A549 (cell line): ENCODE measurements around the gene ACAD9. TPM values are rescaled to one million over a fixed set of nuclear protein-coding genes. Genes with fewer than 3 reads are reported as not detected.

Source experiments
- ATAC-seq, 2 experiments: fragments of 200-7000 bp in 1 of 2; fragments of >200 bp in 1 of 2; cut with Nextera tagmentation in 1 of 2; cut with Tn5 transposase in 1 of 2; 3 replicates each; pipeline versions ENCODE4 v1.8.0 to v1.9.1; 2018 to 2020; ENCODE audit warnings: mild to moderate bottlenecking in 1 of 2, moderate library complexity in 1 of 2
- CTCF ChIA-PET: fragments of 300-600 bp; sonication (Branson Sonifier 250); formaldehyde crosslinking; extraction: SDS; loops from one replicate; lab custom pipeline; 2021; ENCODE audit warnings: antibody characterized with exemption, inconsistent platforms; lab: Yijun Ruan, JAX
- POLR2A ChIA-PET: fragments of 350-600 bp; formaldehyde crosslinking; extraction: SDS; loops from one replicate; lab custom pipeline; 2021; ENCODE audit warnings: antibody characterized with exemption, inconsistent platforms; lab: Yijun Ruan, JAX
- DNase-seq, 2 experiments: peaks; one replicate each; pipeline versions ENCODE4 v3.0.0 to v3.0.0-alpha.2; 2011 to 2016; ENCODE audit warnings: low read depth in 1 of 2, low spot score in 1 of 2
- FAIRE-seq: peaks from 2 replicates; lab custom pipeline; 2011; peaks lifted over from hg19 to GRCh38; lab: Jason Lieb, UNC
- H3K27ac ChIP-seq, 2 experiments: fragments of >200 bp; sonication (Bioruptor Twin); formaldehyde crosslinking; 3 replicates each; pipeline ENCODE4 v1.5.1; 2016 to 2017
- H3K4me1 ChIP-seq: fragments of >200 bp; sonication (Bioruptor Twin); formaldehyde crosslinking; 3 replicates; pipeline ENCODE4 v1.6.1; 2016
- H3K4me2 ChIP-seq: fragments of >200 bp; sonication (Bioruptor Twin); formaldehyde crosslinking; 3 replicates; pipeline ENCODE4 v1.6.1; 2016
- H3K4me3 ChIP-seq: fragments of >200 bp; sonication (Bioruptor Twin); formaldehyde crosslinking; 3 replicates; pipeline ENCODE4 v1.5.1; 2016
- H3K9me3 ChIP-seq: fragments of >200 bp; sonication (Bioruptor Twin); formaldehyde crosslinking; 3 replicates; pipeline ENCODE4 v1.6.1; 2016
- CHD2 ChIP-seq: fragments of 150-350 bp; IDR thresholded peaks from 2 replicates; pipeline ENCODE4 v1.6.1; 2014; ENCODE audit warnings: low read length; ENCODE audit not compliant: partially characterized antibody
- CHD4 ChIP-seq: fragments of 200-600 bp; sonication (generic); IDR thresholded peaks from 2 replicates; pipeline ENCODE4 v1.6.1; 2016; ENCODE audit warnings: antibody characterized with exemption, mild to moderate bottlenecking, borderline replicate concordance
- CTCF ChIP-seq: fragments of >200 bp; sonication (Bioruptor Twin); formaldehyde crosslinking; IDR thresholded peaks from 3 replicates; pipeline ENCODE4 v1.5.1; 2016
- FOSL2 ChIP-seq, 2 experiments: fragments of 450-650 bp in 1 of 2; fragments of >200 bp in 1 of 2; sonication (Bioruptor Twin) in 1 of 2; formaldehyde crosslinking; IDR thresholded peaks; 2 replicates each; pipeline versions ENCODE4 v1.5.0 to v1.6.1; 2016 to 2020; ENCODE audit warnings: mild to moderate bottlenecking in 1 of 2, moderate library complexity in 1 of 2
- GATA3 ChIP-seq: IDR thresholded peaks from 2 replicates; pipeline ENCODE4 v1.6.1; 2012; ENCODE audit warnings: borderline replicate concordance
- HDAC2 ChIP-seq: fragments of 200-600 bp; sonication (generic); IDR thresholded peaks from 2 replicates; pipeline ENCODE4 v1.6.1; 2016
- HEYL ChIP-seq: fragments of 250-450 bp; sonication (Bioruptor Pico); IDR thresholded peaks from 2 replicates; pipeline ENCODE4 v1.8.0; 2021; ENCODE audit warnings: mild to moderate bottlenecking, moderate library complexity
- HOXA7 ChIP-seq: fragments of 250-450 bp; sonication (Bioruptor Pico); IDR thresholded peaks from 2 replicates; pipeline ENCODE4 v1.5.0; 2020; ENCODE audit warnings: mild to moderate bottlenecking, moderate library complexity
- JUN ChIP-seq, 2 experiments: fragments of >200 bp; sonication (Bioruptor Twin); formaldehyde crosslinking; IDR thresholded peaks; 2 replicates in 1 of 2; 3 replicates in 1 of 2; pipeline ENCODE4 v1.6.1; 2016 to 2017
- KDM5A ChIP-seq: fragments of 200-600 bp; sonication (generic); IDR thresholded peaks from 2 replicates; pipeline ENCODE4 v1.6.1; 2016; ENCODE audit warnings: antibody characterized with exemption, mild to moderate bottlenecking
- MYC ChIP-seq: IDR thresholded peaks from 2 replicates; pipeline ENCODE4 v1.6.1; 2012; ENCODE audit warnings: mild to moderate bottlenecking, inconsistent platforms, low read length, improper control_type of control experiment, borderline replicate concordance
- POLR2A ChIP-seq: IDR thresholded peaks from 2 replicates; pipeline ENCODE4 v1.6.1; 2012; ENCODE audit warnings: mild to moderate bottlenecking, low read length
- RAD21 ChIP-seq, 2 experiments: fragments of >200 bp in 1 of 2; sonication (Bioruptor Twin) in 1 of 2; formaldehyde crosslinking in 1 of 2; IDR thresholded peaks in 1 of 2; conservative IDR thresholded peaks in 1 of 2; 2 replicates in 1 of 2; 3 replicates in 1 of 2; pipeline ENCODE4 v1.6.1; 2012 to 2018; ENCODE audit warnings: inconsistent platforms in 1 of 2
- RNF2 ChIP-seq: fragments of 200-600 bp; sonication (generic); IDR thresholded peaks from 2 replicates; pipeline ENCODE4 v1.6.1; 2016; ENCODE audit warnings: low read depth, mild to moderate bottlenecking, antibody characterized with exemption, moderate library complexity, borderline replicate concordance
- ZSCAN20 ChIP-seq: fragments of 250-450 bp; sonication (Bioruptor Pico); IDR thresholded peaks from 2 replicates; pipeline ENCODE4 v1.8.0; 2022; ENCODE audit warnings: mild to moderate bottlenecking, moderate library complexity
- WGBS: methylation state at CpG from one replicate; pipeline ENCODE4 v1.1.6; 2017; ENCODE audit errors: missing lambda C conversion rate; 5-methylcytosine and 5-hydroxymethylcytosine counted together
- polyA plus RNA-seq, 4 experiments: library from polyadenylated mRNA; depleted of rRNA in 3 of 4; stranded (reverse); fragments of >200 nt; fragmentation: RNase III in 1 of 4; extraction: RNeasy Plus Mini Kit Qiagen cat#74134 plus additional on column Dnase treatment in 1 of 4; gene quantifications; 2 replicates in 3 of 4; 3 replicates in 1 of 4; pipeline ENCODE4 v1.2.3, GENCODE V29; 2011 to 2017
- TF ChIP-seq, protein P1 (sequence below): fragments of >200 bp; sonication (Bioruptor Twin); formaldehyde crosslinking; IDR thresholded peaks from 2 replicates; pipeline ENCODE4 v1.6.1; 2016
- TF ChIP-seq, protein P2 (sequence below): IDR thresholded peaks from 2 replicates; pipeline ENCODE4 v1.6.1; 2012; ENCODE audit warnings: low read depth, borderline replicate concordance
- TF ChIP-seq, protein P3 (sequence below): fragments of 450-650 bp; IDR thresholded peaks from 2 replicates; pipeline ENCODE4 v1.6.1; 2014; ENCODE audit warnings: antibody characterized with exemption

The ACAD9 gene
- polyA plus RNA-seq, 2 of the 4 experiments (the other 2 are of a cell fraction): 26.1 to 29.2 TPM

DNA sequence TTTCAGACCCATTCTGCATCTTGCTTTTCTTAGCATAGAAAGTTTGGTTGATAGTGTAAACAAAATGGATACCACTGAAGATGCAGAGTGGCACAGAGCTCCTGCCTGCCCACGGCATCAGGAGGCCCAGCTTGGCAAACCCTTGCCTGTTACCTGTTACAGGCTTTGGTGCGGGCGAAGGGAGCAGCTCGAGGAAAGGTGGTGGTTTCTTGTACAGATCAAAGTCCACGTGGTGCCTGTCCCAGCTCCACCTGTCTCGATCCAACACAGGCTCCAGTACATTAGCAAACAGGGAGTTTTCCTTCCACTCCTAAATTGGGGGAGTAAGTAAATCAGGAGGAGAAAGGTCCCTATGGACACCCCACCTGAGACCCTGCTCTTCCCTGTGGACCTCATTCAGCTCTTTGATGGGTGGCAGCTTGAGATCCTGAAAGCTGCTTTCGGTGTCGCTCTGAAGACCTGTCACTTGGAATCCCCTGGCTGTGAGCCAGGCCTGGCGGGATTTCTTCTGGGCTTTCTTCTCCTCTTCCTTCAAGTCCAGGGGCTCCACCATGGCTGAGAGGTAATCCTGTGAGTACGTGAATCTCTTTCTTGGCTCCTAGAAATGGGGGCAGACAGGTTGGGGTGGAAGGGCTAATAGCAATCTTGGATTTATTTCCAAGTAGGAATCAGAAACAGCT is 35.7 kb downstream of the ACAD9 start (continued):
- no peak for TF ChIP-seq CTCF
- TF ChIP-seq HDAC2: no peak
- TF ChIP-seq CHD2: no peak

GRCh38 chr3:128917291-128917690 is 37.9 kb downstream of the ACAD9 start:
- ChIA-PET CTCF (interaction anchor here (1.8 kb wide), 1 partner anchor 9 kb away, joined by 4 read pairs; no protein-coding TSS in a partner anchor), POLR2A (no interaction called here)
- no peaks in the 10 kb centered on the region for H3K9me3 ChIP-seq
- ATAC-seq: no peak
- no peaks in the 10 kb centered on the region for H3K4me1 ChIP-seq
- 94% methylated on average over 2 of the region's 2 CpGs for WGBS
- TF ChIP-seq CHD4 (no peak), RAD21 (conservative IDR thresholded peaks at IDR 0.05 in 1 of 2, IDR thresholded peaks at IDR 0.05 in 1 of 2) (peak in 1 of 2 experiments; percentile 10; a peak in 1 of 5 replicates), POLR2A (no peak)
- H3K4me3 ChIP-seq: no peak overlapping the region
- no peak for FAIRE-seq
- DNase-seq: no peak
- no peak overlapping the region for H3K27ac ChIP-seq
- no peak overlapping the region for H3K4me2 ChIP-seq

- ATAC-seq (no peak), FAIRE-seq (no peak), DNase-seq (no peak)
- peaks cover 3% of the 10 kb centered on the region; the same call in 1 of the 3 replicates for H3K9me3 ChIP-seq
- TF ChIP-seq CHD4: no peak
- no peak for TF ChIP-seq KDM5A
- no peak for TF ChIP-seq HEYL (CRISPR knock-in tag)
- no peak for TF ChIP-seq RNF2
- no peak for TF ChIP-seq HOXA7 (CRISPR knock-in tag)
- no peak for TF ChIP-seq ZSCAN20 (CRISPR knock-in tag)
- TF ChIP-seq JUN (IDR thresholded peaks at IDR 0.05): no peak
- TF ChIP-seq, protein P1, sequence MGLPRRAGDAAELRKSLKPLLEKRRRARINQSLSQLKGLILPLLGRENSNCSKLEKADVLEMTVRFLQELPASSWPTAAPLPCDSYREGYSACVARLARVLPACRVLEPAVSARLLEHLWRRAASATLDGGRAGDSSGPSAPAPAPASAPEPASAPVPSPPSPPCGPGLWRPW: no peak
- TF ChIP-seq, protein P2, sequence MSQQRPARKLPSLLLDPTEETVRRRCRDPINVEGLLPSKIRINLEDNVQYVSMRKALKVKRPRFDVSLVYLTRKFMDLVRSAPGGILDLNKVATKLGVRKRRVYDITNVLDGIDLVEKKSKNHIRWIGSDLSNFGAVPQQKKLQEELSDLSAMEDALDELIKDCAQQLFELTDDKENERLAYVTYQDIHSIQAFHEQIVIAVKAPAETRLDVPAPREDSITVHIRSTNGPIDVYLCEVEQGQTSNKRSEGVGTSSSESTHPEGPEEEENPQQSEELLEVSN: no peak
- TF ChIP-seq FOSL2 (IDR thresholded peaks at IDR 0.05): no peak
- TF ChIP-seq FOSL2 (CRISPR knock-in tag; IDR thresholded peaks at IDR 0.05): no peak
- no peak overlapping the region for H3K4me2 ChIP-seq
- no peaks in the 10 kb centered on the region for H3K4me1 ChIP-seq
- ChIA-PET POLR2A (no interaction called here), CTCF (interaction anchor here (1.2 kb wide), 1 partner anchor 11 kb away, joined by 5 read pairs; no protein-coding TSS in a partner anchor)
- no peak overlapping the region for H3K27ac ChIP-seq
- no peak overlapping the region for H3K4me3 ChIP-seq
- 100% methylated on average over 1 of the region's 1 CpG for WGBS
Measured at GRCh38 chr3:128919988-128920387, 40.6 kb downstream of the ACAD9 start.

DNA sequence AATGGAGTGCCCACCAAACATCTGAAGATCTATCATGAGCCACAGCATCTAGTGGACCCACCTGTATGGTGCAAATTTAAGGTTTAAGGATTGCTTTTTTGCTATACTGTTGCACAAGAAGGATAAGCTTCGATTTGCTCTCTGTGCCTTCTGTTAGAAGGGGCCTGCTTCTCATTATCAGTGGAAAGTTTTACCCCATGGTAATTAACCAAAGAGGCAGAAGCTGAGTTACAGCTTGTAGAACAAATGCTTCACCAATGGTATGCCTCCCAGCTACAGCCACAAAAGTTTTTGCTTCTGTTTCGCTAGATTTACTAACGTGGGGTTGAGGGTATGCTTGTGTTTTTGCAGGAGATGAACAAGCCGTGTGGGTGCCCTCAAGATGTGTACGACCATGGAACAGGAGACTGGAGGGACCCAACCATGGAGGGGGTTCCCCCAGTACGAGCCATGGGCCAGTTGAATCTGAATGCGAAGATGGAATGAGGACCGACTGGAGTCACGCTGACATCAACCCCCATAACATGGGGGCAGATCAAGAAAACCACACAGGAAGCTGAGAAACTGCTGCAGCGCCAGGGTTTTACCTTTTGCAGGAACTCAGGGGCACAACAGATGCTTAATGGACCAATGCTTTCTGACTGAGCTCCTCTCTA is 43.5 kb downstream of the ACAD9 start:
- H3K4me2 ChIP-seq: no peak overlapping the region
- ATAC-seq: no peak; a peak in 1 of 6 replicates
- CTCF ChIA-PET: interaction anchor here (1.0 kb wide), 1 partner anchor 66 kb away, joined by 3 read pairs; no protein-coding TSS in a partner anchor
- H3K27ac ChIP-seq: no peak overlapping the region
- POLR2A ChIA-PET: no interaction called here
- peaks cover 15% of the 10 kb centered on the region; the same call in 2 of the 3 replicates for H3K9me3 ChIP-seq
- TF ChIP-seq GATA3 (no peak), MYC (no peak), RNF2 (no peak)
- TF ChIP-seq, protein P3, sequence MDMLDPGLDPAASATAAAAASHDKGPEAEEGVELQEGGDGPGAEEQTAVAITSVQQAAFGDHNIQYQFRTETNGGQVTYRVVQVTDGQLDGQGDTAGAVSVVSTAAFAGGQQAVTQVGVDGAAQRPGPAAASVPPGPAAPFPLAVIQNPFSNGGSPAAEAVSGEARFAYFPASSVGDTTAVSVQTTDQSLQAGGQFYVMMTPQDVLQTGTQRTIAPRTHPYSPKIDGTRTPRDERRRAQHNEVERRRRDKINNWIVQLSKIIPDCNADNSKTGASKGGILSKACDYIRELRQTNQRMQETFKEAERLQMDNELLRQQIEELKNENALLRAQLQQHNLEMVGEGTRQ: no peak
- TF ChIP-seq, all 56 proteins: peak for 0
- 75% methylated on average over 10 of the region's 10 CpGs for WGBS
- FAIRE-seq (no peak), DNase-seq (no peak)
- Histone ChIP-seq H3K4me1 (no peaks in the 10 kb centered on the region), H3K4me3 (no peak overlapping the region)
